H9 (cell line): Measurements from ENCODE around the gene BAG3. TPM values are rescaled to one million over a fixed set of nuclear protein-coding genes. Genes with fewer than 3 reads are reported as not detected.
A peak's percentile ranks its signal among the peaks of the same experiment; 100 is the strongest.

Experiments
- DNase-seq: peaks from one replicate; pipeline ENCODE4 v3.0.0-alpha.2; 2017
- H2AFZ ChIP-seq: one replicate; pipeline ENCODE4 v1.6.1; 2013; ENCODE audit warnings: mild to moderate bottlenecking, low read length, control low read depth, moderate library complexity
- H2AK5ac ChIP-seq: 2 replicates; pipeline ENCODE4 v1.6.1; 2013; ENCODE audit warnings: low read length, control low read depth, mixed read lengths; ENCODE audit not compliant: insufficient read length
- H2BK120ac ChIP-seq: one replicate; pipeline ENCODE4 v1.6.1; 2013; ENCODE audit warnings: low read depth, mild to moderate bottlenecking, low read length, control low read depth, inconsistent platforms; ENCODE audit not compliant: poor library complexity, severe bottlenecking
- H2BK12ac ChIP-seq: 2 replicates; pipeline ENCODE4 v1.6.1; 2013; ENCODE audit warnings: low read length, control low read depth, mixed read lengths, low read depth; ENCODE audit not compliant: insufficient read length
- H2BK15ac ChIP-seq: 2 replicates; pipeline ENCODE4 v1.6.1; 2013; ENCODE audit warnings: low read depth, low read length, control low read depth
- H2BK20ac ChIP-seq: one replicate; pipeline ENCODE4 v1.6.1; 2013; ENCODE audit warnings: low read depth, mild to moderate bottlenecking, low read length, control low read depth, inconsistent platforms; ENCODE audit not compliant: poor library complexity, severe bottlenecking
- H2BK5ac ChIP-seq: 2 replicates; pipeline ENCODE4 v1.6.1; 2013; ENCODE audit warnings: low read length, control low read depth, mixed read lengths; ENCODE audit not compliant: insufficient read length
- H3K14ac ChIP-seq: 2 replicates; pipeline ENCODE4 v1.6.1; 2013; ENCODE audit warnings: low read length, control low read depth; ENCODE audit not compliant: insufficient read depth
- H3K18ac ChIP-seq: 2 replicates; pipeline ENCODE4 v1.6.1; 2013; ENCODE audit warnings: low read depth, mild to moderate bottlenecking, mixed read lengths, low read length, control low read depth; ENCODE audit not compliant: insufficient read length
- H3K23ac ChIP-seq: 2 replicates; pipeline ENCODE4 v1.6.1; 2013; ENCODE audit warnings: low read length, control low read depth, mixed read lengths, low read depth; ENCODE audit not compliant: insufficient read length
- H3K23me2 ChIP-seq: 2 replicates; pipeline ENCODE4 v1.6.1; 2013; ENCODE audit warnings: low read depth, mild to moderate bottlenecking, mixed read lengths, low read length, control low read depth; ENCODE audit not compliant: insufficient read length, poor library complexity, severe bottlenecking
- H3K27ac ChIP-seq: 2 replicates; pipeline ENCODE4 v1.5.1; 2013; ENCODE audit warnings: low read length, control low read depth, mixed read lengths, low read depth; ENCODE audit not compliant: insufficient read length
- H3K27me3 ChIP-seq: 2 replicates; pipeline ENCODE4 v1.6.1; 2013; ENCODE audit warnings: low read length, control low read depth, inconsistent platforms; ENCODE audit not compliant: insufficient read depth
- H3K4ac ChIP-seq: 2 replicates; pipeline ENCODE4 v1.6.1; 2013; ENCODE audit warnings: low read depth, mild to moderate bottlenecking, control low read depth, inconsistent platforms, low read length, moderate library complexity
- H3K4me1 ChIP-seq: 2 replicates; pipeline ENCODE4 v1.6.1; 2013; ENCODE audit warnings: low read length, control low read depth, inconsistent platforms; ENCODE audit not compliant: insufficient read depth
- H3K4me2 ChIP-seq: 2 replicates; pipeline ENCODE4 v1.6.1; 2013; ENCODE audit warnings: low read length, control low read depth, mixed read lengths; ENCODE audit not compliant: insufficient read length, insufficient read depth
- H3K56ac ChIP-seq: 2 replicates; pipeline ENCODE4 v1.6.1; 2013; ENCODE audit warnings: low read depth, mild to moderate bottlenecking, mixed read lengths, low read length, control low read depth; ENCODE audit not compliant: insufficient read length
- H3K79me1 ChIP-seq: 2 replicates; pipeline ENCODE4 v1.6.1; 2013; ENCODE audit warnings: low read depth, mild to moderate bottlenecking, moderate library complexity, low read length, control low read depth, inconsistent platforms; ENCODE audit not compliant: insufficient read depth, poor library complexity, severe bottlenecking
- H3K79me2 ChIP-seq: 2 replicates; pipeline ENCODE4 v1.6.1; 2013; ENCODE audit warnings: low read length, control low read depth, inconsistent platforms; ENCODE audit not compliant: insufficient read depth
- H3K9ac ChIP-seq: 2 replicates; pipeline ENCODE4 v1.6.1; 2013; ENCODE audit warnings: low read length, control low read depth, mixed read lengths; ENCODE audit not compliant: insufficient read length; ENCODE audit errors: extremely low read depth
- H3K9me3 ChIP-seq: one replicate; pipeline ENCODE4 v1.6.1; 2013; ENCODE audit warnings: low read depth, low read length, inconsistent platforms; ENCODE audit not compliant: control insufficient read depth
- H3T11ph ChIP-seq: one replicate; pipeline ENCODE4 v1.6.1; 2013; ENCODE audit warnings: mild to moderate bottlenecking, low read length, control low read depth, inconsistent platforms
- H4K20me1 ChIP-seq: one replicate; pipeline ENCODE4 v1.6.1; 2013; ENCODE audit not compliant: control insufficient read depth, insufficient read length, insufficient read depth
- H4K5ac ChIP-seq: 2 replicates; pipeline ENCODE4 v1.6.1; 2013; ENCODE audit warnings: low read depth, mild to moderate bottlenecking, mixed read lengths, low read length, control low read depth; ENCODE audit not compliant: insufficient read length
- H4K8ac ChIP-seq: replicated peaks from 2 replicates; pipeline ENCODE4 v1.6.1; 2013; ENCODE audit warnings: low read length, control low read depth, mixed read lengths, low read depth; ENCODE audit not compliant: insufficient read length
- H4K91ac ChIP-seq: 2 replicates; pipeline ENCODE4 v1.6.1; 2013; ENCODE audit warnings: low read depth, mild to moderate bottlenecking, moderate library complexity, mixed read lengths, low read length, control low read depth; ENCODE audit not compliant: insufficient read length
- H3K27ac Mint-ChIP-seq, 3 experiments: 2 replicates in 2 of 3; 3 replicates in 1 of 3; pipeline ENCODE4 v1.8.0; 2020 to 2021; ENCODE audit warnings: mixed read lengths in 3 of 3, mild to moderate bottlenecking in 1 of 3, moderate library complexity in 1 of 3
- H3K27me3 Mint-ChIP-seq: 2 replicates; pipeline ENCODE4 v1.8.0; 2021; ENCODE audit warnings: low read depth, mild to moderate bottlenecking, moderate library complexity, mixed read lengths
- H3K36me3 Mint-ChIP-seq, 3 experiments: 2 replicates in 2 of 3; 3 replicates in 1 of 3; pipeline ENCODE4 v1.8.0; 2020 to 2021; ENCODE audit warnings: low read depth in 3 of 3, mixed read lengths in 3 of 3; ENCODE audit not compliant: insufficient read depth in 1 of 3
- H3K4me1 Mint-ChIP-seq, 2 experiments: 2 replicates each; pipeline ENCODE4 v1.8.0; 2020; ENCODE audit warnings: mixed read lengths in 2 of 2
- H3K4me3 Mint-ChIP-seq, 2 experiments: 2 replicates in 1 of 2; 3 replicates in 1 of 2; pipeline ENCODE4 v1.8.0; 2020 to 2021; ENCODE audit warnings: mild to moderate bottlenecking in 2 of 2, mixed read lengths in 2 of 2, moderate library complexity in 1 of 2
- H3K9me3 Mint-ChIP-seq, 2 experiments: 2 replicates in 1 of 2; 3 replicates in 1 of 2; pipeline ENCODE4 v1.8.0; 2020; ENCODE audit warnings: mild to moderate bottlenecking in 2 of 2, mixed read lengths in 2 of 2, moderate library complexity in 1 of 2
- CTCF ChIP-seq: fragments of 200-600 bp; sonication (generic); conservative IDR thresholded peaks from 3 replicates; pipeline ENCODE4 v1.8.0; 2021; ENCODE audit warnings: antibody characterized with exemption, mild to moderate bottlenecking
- WGBS: extraction: QIAGEN DNeasy Blood & Tissue Kit; methylation state at CpG from one replicate; pipeline ENCODE4 v1.1.7; 2013; ENCODE audit warnings: missing lambda C conversion rate, low lambda C conversion rate, mixed read lengths; ENCODE audit not compliant: insufficient read length; ENCODE audit errors: extremely low coverage; 5-methylcytosine and 5-hydroxymethylcytosine counted together
- total RNA-seq: library from RNA; stranded (reverse); gene quantifications from 2 replicates; pipeline ENCODE4 v1.2.1, GENCODE V29; 2021

Gene BAG3
- total RNA-seq, 1 experiment from 2014 or later, result 11.4 TPM

- Histone ChIP-seq H3K4ac (no peak overlapping the region), H4K5ac (no peak overlapping the region), H4K91ac (no peak overlapping the region), H3T11ph (no peak overlapping the region), H3K4me2 (no peak overlapping the region), H2BK15ac (no peak overlapping the region), H2BK120ac (no peak overlapping the region), H3K79me2 (no peaks in the 10 kb centered on the region), H3K23me2 (no peaks in the 10 kb centered on the region), H2BK20ac (no peak overlapping the region), H2AK5ac (no peak overlapping the region), H2BK12ac (no peak overlapping the region), H3K18ac (no peak overlapping the region), H3K9ac (no peak overlapping the region), H3K27ac (no peak overlapping the region), H3K14ac (no peak overlapping the region), H3K9me3 (no peaks in the 10 kb centered on the region), H3K4me1 (no peaks in the 10 kb centered on the region), H3K23ac (no peak overlapping the region), H3K27me3 (no peaks in the 10 kb centered on the region), H2BK5ac (no peak overlapping the region), H4K8ac (no peak overlapping the region), H3K56ac (no peak overlapping the region), H2AFZ (no peak overlapping the region), H4K20me1 (no peaks in the 10 kb centered on the region), H3K79me1 (no peaks in the 10 kb centered on the region)
- WGBS, result no CpG with 5 or more reads among the region's 15 CpGs
- Mint-ChIP-seq H3K4me1 (peaks cover 0 to 6% of the 10 kb centered on the region in 2 experiments; a peak in 2 of 4 replicates), H3K27me3 (peaks cover 1% of the 10 kb centered on the region; the same call in 1 of the 2 replicates), H3K27ac (no peak overlapping the region), H3K36me3 (no peaks in the 10 kb centered on the region), H3K4me3 (no peak overlapping the region), H3K9me3 (peaks cover 4 to 6% of the 10 kb centered on the region in 2 experiments; a peak in 2 of 5 replicates)
- peak; percentile 70 for TF ChIP-seq CTCF
- peak; percentile 85 for DNase-seq
These were observed 6.9 kb upstream of the BAG3 start for GRCh38 chr10:119644205-119644814.
